NCI-H128 (cell line): ENCODE results near the gene GABRB3.
"Not testable (repeated sequence)": the region's sequence is repeated elsewhere in the genome, so short reads cannot be mapped to it uniquely, and the experiment has no call there.

Experiments used
- DNase-seq: peaks from one replicate; lab custom pipeline; 2025; ENCODE audit not compliant: unreplicated experiment; lab: John Stamatoyannopoulos, UW

Gene GABRB3

DNA sequence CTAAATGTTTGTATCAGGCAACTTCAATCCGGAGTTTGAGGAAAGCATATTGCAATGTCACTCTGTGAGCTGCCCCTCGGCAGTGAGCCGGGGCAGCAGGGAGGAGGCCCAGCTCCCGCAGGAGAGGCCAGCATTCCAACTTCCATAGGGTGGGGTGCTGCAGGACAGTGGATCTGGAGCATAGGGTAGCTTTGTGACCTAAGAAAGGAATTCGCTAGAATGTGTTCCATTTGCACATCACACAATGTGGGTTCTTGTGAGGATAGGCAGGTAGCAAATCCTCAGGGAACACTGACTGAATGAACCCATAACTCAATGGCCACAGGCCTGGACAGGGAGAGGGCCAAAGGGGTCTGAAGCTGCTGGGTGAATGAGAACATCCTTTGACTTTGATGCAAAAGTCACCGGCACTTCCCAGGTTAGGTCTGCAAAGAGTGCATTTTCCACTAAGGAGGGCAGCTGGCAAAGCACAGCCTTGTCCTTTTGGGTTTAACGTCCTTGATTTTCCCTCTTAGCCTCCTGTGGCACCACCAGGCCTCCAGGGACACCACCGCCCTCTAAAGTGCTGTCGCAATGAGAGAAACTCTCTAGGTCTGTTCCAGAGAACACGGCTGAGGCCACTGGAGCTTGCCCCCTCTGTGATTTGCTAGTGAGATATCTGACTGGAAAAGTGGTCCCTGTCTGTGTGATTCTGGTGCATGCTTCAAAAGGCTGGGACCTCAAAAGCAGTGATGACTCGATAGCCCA, 36.2 kb downstream of the GABRB3 start:
- DNase-seq: no peak

DNA sequence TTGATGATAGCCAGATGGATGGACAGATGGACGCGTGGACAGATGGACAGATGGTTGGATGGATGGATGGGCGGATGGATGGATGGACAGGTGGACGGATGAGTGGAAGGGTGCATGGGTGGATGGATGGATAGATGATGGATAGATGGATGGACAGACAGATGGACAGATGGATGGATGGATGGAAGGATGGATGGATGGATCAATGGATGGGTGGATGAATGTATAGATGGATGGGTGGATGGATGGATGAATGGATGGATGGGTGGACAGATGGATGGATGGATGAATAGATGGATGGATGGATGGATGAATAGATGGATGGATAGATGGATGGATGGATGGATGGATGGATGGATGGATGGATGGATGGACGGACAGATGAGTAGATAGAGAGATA, 40.9 kb downstream of the GABRB3 start:
- DNase-seq: no peak

DNA sequence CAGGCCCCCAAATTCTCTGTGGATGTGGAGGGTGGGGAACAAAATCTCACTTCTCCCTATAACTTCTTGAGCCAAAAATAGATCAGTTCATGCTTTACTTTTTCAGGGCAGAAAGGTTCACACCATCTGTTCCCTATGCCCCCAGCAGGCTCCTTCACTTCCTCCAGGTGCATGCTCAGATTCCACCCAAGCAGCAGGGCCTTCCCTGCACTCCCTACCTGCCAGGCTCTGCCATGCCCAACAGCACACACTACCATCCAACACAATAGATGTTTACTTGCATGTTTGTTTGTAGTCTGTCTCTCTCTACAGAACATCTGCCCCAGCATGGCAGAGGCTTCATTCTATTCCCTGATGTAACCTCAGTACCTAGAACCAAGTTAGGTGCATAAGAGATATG, 43.3 kb downstream of the GABRB3 start:
- DNase-seq: no peak

DNA sequence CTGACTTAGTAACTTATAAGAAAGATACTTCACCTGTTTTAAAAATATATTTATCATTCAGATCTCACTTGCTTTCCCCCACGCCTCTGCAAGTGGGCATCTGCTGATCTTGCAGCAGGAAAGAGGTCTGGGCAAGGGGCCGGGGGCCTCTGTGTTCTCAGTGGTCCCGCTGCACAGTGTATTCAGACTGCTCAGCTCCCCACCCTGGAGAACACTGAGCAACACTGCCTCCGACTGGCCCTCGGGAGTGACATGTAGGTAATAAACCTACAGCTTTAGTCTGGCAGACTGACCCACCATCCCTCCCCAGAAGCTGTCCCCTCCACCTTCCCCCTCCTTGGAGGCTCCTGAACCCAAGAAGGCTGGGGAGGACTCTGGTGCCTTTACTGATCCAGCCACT, 43.8 kb downstream of the GABRB3 start:
- DNase-seq: no peak

- no peak for DNase-seq
These were observed 48.3 kb downstream of the GABRB3 start for GRCh38 chr15:26724381-26725150.

DNA sequence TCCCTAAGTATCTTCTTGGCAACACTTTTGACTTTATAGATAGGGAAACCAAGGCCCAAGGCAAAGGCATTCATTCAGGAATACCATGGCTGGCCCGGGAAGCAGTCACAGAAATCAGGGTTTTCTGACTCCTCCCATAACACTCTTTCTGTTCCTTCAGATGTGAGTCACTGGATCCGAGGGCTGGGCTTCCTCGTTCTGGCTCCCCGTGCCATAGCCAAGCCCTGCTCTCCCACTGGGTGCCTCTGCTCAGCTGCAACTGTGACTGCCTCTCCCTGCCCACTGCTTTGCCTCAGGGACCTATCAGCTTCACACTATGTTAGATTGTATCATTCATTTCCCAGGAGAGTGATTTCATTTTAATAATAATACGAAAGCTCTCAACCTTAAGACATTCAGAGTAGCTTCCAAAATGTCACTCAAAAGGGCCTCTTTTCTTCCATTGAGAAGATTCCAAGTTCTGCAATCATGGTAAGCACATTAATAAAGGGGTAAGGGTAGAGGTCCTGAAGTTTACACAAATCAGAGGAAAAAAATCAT, 50.2 kb downstream of the GABRB3 start:
- DNase-seq: no peak

DNA sequence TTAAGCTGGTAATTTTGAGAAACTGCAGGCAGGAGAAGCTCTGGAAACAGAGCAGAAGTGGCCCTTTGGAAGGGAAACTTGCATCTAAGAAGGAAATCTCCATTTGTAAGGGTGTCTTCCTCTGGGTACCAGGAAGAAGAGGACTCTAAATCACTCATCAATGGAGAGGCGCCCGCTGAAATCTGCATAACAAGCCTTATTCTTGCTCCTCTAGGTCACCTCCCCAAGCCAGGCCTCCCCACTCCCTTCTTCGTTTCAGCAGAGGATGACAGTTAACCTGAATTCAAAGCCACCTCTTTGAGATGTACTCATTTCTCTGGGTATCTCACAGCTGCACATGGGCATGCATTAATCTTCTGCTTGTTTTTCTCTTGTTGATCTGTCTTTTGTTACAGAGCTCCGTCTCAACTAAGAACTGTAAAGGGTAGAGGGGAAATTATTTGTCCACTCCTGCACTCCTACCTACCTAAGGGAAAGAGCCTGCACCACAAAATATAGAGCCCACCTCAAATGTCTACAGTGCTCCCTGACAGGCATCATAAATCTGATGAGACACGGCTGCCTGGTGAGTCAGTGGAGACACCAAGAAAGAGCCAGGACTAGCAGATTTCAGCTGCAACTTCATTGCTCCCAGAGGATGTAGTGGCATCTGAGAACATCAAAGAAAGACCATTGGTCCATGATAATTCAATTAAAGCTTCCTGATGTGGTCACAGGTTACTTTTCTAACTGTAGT, 51.5 kb downstream of the GABRB3 start:
- no peak for DNase-seq

- no peak for DNase-seq
These were observed 52.3 kb downstream of the GABRB3 start for GRCh38 chr15:26720546-26720945.

GRCh38 chr15:26719866-26720265, 53.0 kb downstream of the GABRB3 start:
- DNase-seq: not testable (repeated sequence)

- DNase-seq: no peak
These were observed 56.8 kb downstream of the GABRB3 start for GRCh38 chr15:26716069-26716468.

DNA sequence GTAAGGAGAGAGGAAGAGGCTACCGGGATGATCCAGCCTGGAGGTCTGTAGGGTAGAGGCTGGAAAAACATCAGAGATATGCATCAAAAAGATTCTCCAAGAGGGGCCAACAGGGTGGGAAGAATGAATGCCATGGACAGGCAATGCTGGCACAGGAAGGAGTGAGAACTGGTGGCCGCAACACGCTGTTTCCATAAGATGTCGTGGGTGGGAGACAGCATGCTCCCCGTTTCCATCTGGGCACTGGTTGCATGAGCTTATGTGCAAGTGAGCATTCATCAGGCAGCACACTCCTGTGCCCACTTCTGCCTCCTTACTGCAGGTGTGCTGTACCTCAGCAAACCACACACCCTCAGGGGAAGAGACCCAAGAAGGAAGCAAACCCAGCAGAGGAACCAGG, 59.4 kb downstream of the GABRB3 start:
- no peak for DNase-seq

- DNase-seq: no peak
These were observed 60.5 kb downstream of the GABRB3 start for GRCh38 chr15:26712335-26712734.

- DNase-seq: no peak
These were observed 61.4 kb downstream of the GABRB3 start for GRCh38 chr15:26711445-26711844.

DNA sequence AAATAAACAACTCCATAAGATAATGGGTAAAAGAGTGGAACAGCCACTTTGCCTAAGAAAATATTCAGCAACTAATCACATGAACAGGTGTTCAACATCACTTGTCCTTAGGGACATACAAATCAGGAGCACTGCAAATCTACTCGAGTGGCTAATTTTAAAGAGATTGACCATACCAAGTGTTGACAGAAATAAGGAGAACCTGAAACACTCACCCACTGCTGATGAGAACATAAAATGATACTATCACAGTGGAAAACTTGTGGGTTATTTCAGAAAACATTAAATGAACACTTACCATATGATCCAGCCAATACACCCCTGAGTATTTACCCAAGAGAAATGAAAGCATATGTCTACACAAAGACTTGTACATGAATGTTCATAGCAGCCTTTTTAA, 70.5 kb downstream of the GABRB3 start:
- DNase-seq: no peak

- DNase-seq: no peak
These were observed 74.3 kb downstream of the GABRB3 start for GRCh38 chr15:26698555-26698954.

DNA sequence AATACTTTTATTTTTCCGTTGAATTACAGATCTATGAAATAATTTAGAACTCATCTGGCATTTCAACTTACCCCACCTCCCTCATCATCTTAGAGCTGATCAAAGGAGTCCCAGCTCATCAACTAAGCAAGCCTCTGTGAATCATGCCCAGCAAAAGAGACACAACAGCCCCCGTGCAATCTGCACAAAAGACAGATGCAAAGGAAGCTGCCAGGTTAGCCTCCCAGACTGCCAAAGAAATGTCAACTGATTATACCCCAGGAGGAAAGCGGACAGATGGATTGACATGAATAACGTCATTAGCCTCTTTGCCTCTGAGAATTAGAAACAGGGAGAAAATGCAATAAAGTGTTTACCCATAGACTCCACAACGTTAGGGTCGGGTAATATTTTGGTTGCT, 75.0 kb downstream of the GABRB3 start:
- no peak for DNase-seq

DNA sequence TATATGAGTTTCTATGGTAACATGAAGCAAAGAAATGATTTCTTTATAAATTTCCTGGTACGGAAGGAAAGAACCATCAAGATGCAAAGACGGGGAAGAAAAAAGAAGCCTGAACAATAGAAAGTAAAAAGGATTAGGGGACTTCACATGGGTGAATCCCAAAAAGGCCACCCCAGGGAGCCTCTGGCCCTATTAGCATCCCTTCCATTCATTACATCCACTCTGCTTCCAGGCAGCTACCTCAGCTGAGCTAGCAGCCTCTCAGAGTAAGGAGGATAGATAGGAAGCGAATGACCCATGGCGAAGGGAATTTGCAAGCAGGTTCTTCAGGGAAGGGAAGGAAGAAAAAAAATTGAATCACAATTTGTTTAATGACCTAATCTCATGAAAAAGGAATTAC, 81.6 kb downstream of the GABRB3 start:
- DNase-seq: no peak

DNA sequence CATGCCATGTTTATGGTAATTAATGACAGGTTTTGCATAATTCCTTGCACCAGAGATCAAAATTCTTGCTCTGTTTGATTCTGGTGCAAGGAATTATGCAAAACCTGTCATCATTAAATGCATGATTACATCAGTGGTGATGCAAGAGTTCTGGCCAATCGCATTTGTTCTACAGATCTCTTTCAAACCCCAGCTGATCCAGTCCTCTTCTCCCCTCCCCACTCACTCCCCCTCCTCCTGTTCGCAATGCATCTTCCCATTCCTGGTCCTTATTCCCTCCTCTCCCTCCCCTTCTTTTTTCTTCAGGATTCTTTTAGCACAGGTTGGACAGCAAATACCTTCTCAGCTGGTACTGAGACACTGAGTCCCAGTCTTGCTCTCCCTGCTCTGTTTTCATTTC, 82.1 kb downstream of the GABRB3 start:
- DNase-seq: no peak

DNA sequence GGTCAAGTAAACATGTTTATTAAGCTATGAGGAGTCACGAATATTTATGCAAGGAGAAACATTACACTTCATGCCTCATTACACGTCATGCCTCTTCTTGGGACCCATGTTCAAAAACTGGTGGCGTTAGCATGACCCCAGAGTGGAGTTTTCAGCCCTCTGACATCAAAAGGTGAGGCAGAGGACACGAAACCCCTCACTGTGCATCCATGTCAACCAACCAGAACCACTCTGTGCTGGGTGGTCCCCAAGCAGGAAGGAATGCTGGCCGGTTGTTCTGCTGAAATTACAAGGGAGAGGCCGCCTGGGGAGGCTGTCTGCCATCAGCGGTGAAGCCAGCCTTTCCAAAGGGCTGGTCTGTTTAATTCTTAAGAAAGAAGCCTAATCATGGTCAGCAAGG, 83.4 kb downstream of the GABRB3 start:
- no peak for DNase-seq

DNA sequence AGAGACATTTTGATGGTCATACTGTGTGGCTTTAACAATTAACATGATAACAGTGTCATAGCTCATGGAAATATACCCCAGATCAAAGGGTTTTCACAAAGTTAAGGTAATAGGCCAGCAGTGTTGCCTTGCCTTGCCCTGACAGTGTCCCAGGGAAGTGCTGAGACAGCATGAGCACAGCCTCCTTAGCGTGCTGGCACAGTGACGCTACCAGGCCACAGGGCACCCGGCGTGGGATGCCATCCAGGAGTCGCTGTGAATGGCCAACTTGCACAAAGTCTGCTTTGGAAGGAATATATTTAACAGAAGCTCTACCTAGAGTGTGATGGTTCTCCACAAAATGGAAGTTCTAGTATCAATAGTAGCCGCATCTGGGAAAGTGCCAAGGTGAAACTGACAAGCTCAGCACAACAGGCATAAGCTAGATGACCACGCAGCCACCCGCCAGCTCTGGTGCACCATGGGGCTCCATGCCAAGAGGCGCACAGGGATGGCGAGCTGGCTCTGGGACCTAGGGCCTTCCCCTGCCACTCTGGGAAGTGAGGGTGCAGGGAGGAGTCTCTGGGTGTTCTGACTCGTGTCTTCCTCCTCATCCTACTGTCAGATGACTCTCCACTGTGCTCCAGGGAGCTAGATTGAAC, 86.2 kb downstream of the GABRB3 start:
- DNase-seq: no peak

DNA sequence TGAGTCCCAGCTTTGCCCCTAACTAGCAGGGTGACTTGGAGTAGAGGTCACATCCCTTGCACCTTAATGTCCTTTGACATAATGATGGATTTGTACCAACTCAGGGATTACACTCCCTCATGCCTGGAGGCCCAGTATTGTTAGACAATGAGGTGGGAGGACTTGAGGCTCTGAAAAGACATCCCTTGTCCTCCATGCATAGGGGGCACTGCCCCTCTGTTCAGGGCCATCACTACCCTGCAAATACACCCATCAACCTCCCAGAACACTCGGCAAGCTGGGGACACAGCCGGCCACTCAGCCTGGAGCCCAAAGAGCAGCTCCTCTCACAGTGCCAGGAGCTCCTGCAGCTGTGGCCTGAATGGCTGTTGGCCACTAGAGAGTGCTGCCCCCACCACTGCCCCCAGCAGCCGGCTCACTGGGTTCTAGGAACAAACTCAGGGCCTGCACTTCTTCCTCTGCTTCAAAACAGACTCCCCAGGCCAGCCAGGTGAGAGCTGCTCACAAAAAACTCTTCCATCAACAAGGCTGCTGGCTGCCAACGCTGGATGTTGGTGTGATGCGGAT, 90.2 kb downstream of the GABRB3 start:
- DNase-seq: no peak
